Stimulated activated CD4-positive, alpha-beta T cell treated with anti-CD3 and anti-CD28 coated beads, Interleukin-1b, Interleukin-23, amount 100 ng/mL, for 24 hours (primary cell): ENCODE measurements around the gene DRAM2.

Source experiments
- DNase-seq, 4 experiments: peaks; one replicate each; pipeline ENCODE4 v3.0.0-alpha.2; 2020; ENCODE audit warnings: low read depth in 4 of 4, low spot score in 1 of 4

Gene DRAM2

GRCh38 chr1:111139956-111140679 lies at the start of gene DRAM2, which contains the start of gene CEPT1:
TSS of gene DRAM2 (minus strand) at chr1:111140093. CDS start at chr1:111131554, 8,539 bp downstream.
TSS of gene CEPT1 (plus strand) at chr1:111140223. CDS start at chr1:111147715, 7,492 bp downstream.
- DNase-seq, result peak; percentile 66 to 95 (median 84)

- no peak for DNase-seq
Observed at GRCh38 chr1:111184663-111185062, 44.8 kb upstream of the DRAM2 start.

- DNase-seq, result no peak
Observed at GRCh38 chr1:111183308-111184069, 43.6 kb upstream of the DRAM2 start.

- no peak for DNase-seq
Observed at GRCh38 chr1:111182052-111182451, 42.2 kb upstream of the DRAM2 start.

- DNase-seq, result no peak
Observed at GRCh38 chr1:111179968-111180533, 40.2 kb upstream of the DRAM2 start.

GRCh38 chr1:111176678-111177077 lies 36.8 kb upstream of the DRAM2 start:
- DNase-seq, result no peak

GRCh38 chr1:111175349-111175748 lies 35.5 kb upstream of the DRAM2 start:
- no peak for DNase-seq

- DNase-seq, result no peak
Observed at GRCh38 chr1:111174070-111174469, 34.2 kb upstream of the DRAM2 start.

GRCh38 chr1:111172463-111172862 lies 32.6 kb upstream of the DRAM2 start:
- DNase-seq, result no peak

- no peak for DNase-seq
Observed at GRCh38 chr1:111164151-111164550, 24.3 kb upstream of the DRAM2 start.

- DNase-seq, result no peak
Observed at GRCh38 chr1:111163363-111163762, 23.5 kb upstream of the DRAM2 start.

- no peak for DNase-seq
Observed at GRCh38 chr1:111162488-111162880, 22.6 kb upstream of the DRAM2 start.

- no peak for DNase-seq
Observed at GRCh38 chr1:111161843-111162487, 22.1 kb upstream of the DRAM2 start.

- DNase-seq, result no peak
Observed at GRCh38 chr1:111157431-111157830, 17.5 kb upstream of the DRAM2 start.

GRCh38 chr1:111154021-111154999 lies 14.4 kb upstream of the DRAM2 start:
- no peak for DNase-seq

- no peak for DNase-seq
Observed at GRCh38 chr1:111151838-111152237, 11.9 kb upstream of the DRAM2 start.

- no peak for DNase-seq
Observed at GRCh38 chr1:111148376-111148881, 8.5 kb upstream of the DRAM2 start.

GRCh38 chr1:111147948-111148347 lies 8.1 kb upstream of the DRAM2 start:
- DNase-seq, result no peak

- no peak for DNase-seq
Observed at GRCh38 chr1:111145963-111146768, 6.3 kb upstream of the DRAM2 start.
